ENCODE measurements around the gene FSTL5. TPM values are rescaled to one million over a fixed set of nuclear protein-coding genes. Genes with fewer than 3 reads are reported as not detected.

FSTL5 gene
- total RNA-seq, 4 donors from 2014 or later = not detected

- no peak for DNase-seq
- intact Hi-C loops (cut with DNase I) = no loop called here
- Histone ChIP-seq H3K27me3 (no peaks in the 10 kb centered on the region), H3K4me1 (no peaks in the 10 kb centered on the region), H3K27ac (no peak overlapping the region), H3K36me3 (no peaks in the 10 kb centered on the region), H3K9me3 (no peaks in the 10 kb centered on the region), H3K4me3 (no peak overlapping the region)
- TF ChIP-seq POLR2A (IDR thresholded peaks at IDR 0.05) = no peak
- TF ChIP-seq, protein P1, sequence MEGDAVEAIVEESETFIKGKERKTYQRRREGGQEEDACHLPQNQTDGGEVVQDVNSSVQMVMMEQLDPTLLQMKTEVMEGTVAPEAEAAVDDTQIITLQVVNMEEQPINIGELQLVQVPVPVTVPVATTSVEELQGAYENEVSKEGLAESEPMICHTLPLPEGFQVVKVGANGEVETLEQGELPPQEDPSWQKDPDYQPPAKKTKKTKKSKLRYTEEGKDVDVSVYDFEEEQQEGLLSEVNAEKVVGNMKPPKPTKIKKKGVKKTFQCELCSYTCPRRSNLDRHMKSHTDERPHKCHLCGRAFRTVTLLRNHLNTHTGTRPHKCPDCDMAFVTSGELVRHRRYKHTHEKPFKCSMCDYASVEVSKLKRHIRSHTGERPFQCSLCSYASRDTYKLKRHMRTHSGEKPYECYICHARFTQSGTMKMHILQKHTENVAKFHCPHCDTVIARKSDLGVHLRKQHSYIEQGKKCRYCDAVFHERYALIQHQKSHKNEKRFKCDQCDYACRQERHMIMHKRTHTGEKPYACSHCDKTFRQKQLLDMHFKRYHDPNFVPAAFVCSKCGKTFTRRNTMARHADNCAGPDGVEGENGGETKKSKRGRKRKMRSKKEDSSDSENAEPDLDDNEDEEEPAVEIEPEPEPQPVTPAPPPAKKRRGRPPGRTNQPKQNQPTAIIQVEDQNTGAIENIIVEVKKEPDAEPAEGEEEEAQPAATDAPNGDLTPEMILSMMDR (IDR thresholded peaks at IDR 0.05) = no peak
- 82 to 91% methylated on average over 2 of the region's 2 CpGs for WGBS, 2 donors
Observed at GRCh38 chr4:161359491-161359890, 804.3 kb downstream of the FSTL5 start.

- no peaks in the 10 kb centered on the region for H3K27me3 ChIP-seq
- H3K4me1 ChIP-seq = no peaks in the 10 kb centered on the region
- no peak overlapping the region for H3K4me3 ChIP-seq
- DNase-seq = no peak
- no peaks in the 10 kb centered on the region for H3K9me3 ChIP-seq
- intact Hi-C loops (cut with DNase I) = no loop called here
- no peak overlapping the region for H3K27ac ChIP-seq
- WGBS, 2 donors = 23 to 38% methylated on average over 3 of the region's 3 CpGs
- no peaks in the 10 kb centered on the region for H3K36me3 ChIP-seq
- no peak for TF ChIP-seq POLR2A (IDR thresholded peaks at IDR 0.05)
- TF ChIP-seq, protein P1 (IDR thresholded peaks at IDR 0.05) = no peak
Observed at GRCh38 chr4:161356351-161356750, 807.4 kb downstream of the FSTL5 start.

DNA sequence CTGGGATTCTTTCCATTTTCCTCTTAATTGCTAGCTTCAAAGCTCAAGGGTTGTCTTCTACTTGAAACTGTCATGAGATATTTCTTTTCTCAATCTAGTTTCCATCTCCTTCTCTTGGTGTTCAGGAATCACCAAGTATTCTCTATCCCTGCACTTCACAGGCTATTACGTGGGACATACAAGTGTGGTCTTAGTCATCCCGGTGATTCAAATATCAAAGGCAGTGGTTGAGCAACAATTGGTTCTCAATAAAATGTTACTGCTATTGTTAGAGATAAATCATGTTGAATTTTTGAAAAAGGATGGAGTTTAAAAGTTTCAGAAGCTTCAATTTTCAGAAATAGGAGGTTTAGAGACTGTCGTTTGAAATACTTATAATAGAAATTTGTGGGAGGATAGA, 812.9 kb downstream of the FSTL5 start:
- H3K27ac ChIP-seq = no peak overlapping the region
- DNase-seq = no peak
- H3K4me3 ChIP-seq = no peak overlapping the region
- H3K36me3 ChIP-seq = no peaks in the 10 kb centered on the region
- no peaks in the 10 kb centered on the region for H3K27me3 ChIP-seq
- H3K9me3 ChIP-seq = no peaks in the 10 kb centered on the region
- TF ChIP-seq, protein P1 (IDR thresholded peaks at IDR 0.05) = no peak
- TF ChIP-seq POLR2A (IDR thresholded peaks at IDR 0.05) = no peak
- WGBS, 2 donors = 59 to 75% methylated on average over 3 of the region's 3 CpGs
- no peaks in the 10 kb centered on the region for H3K4me1 ChIP-seq
- intact Hi-C loops (cut with DNase I) = no loop called here

DNA sequence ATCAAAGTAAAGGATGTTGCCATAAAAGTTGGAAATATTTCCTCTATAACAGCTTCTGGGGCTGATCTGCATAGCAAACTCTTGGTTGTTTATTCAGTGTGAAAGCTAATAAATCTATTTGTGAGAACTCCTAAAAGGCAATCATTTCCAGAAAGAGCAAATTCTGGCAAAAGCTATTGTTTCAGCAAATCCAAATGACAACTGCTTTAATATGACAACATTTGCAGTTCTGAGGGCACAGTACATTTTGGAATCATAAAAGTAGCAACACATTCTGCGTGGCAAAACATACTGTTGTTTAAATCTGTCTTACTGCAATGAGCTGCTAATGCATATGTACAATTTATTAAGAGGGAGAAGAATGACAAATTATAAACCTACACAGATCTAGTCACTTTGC, 818.1 kb downstream of the FSTL5 start:
- Histone ChIP-seq H3K9me3 (no peaks in the 10 kb centered on the region), H3K36me3 (no peaks in the 10 kb centered on the region), H3K27ac (no peak overlapping the region), H3K27me3 (no peaks in the 10 kb centered on the region), H3K4me3 (no peak overlapping the region), H3K4me1 (no peaks in the 10 kb centered on the region)
- no peak for DNase-seq
- TF ChIP-seq, protein P1 (IDR thresholded peaks at IDR 0.05) = no peak
- TF ChIP-seq POLR2A (IDR thresholded peaks at IDR 0.05) = no peak
- 36 to 45% methylated on average over 1 of the region's 1 CpG for WGBS, 2 donors
- intact Hi-C loops (cut with DNase I) = no loop called here

- intact Hi-C loops (cut with DNase I) = no loop called here
- H3K27ac ChIP-seq = no peak overlapping the region
- H3K36me3 ChIP-seq = no peaks in the 10 kb centered on the region
- TF ChIP-seq, protein P1 (IDR thresholded peaks at IDR 0.05) = no peak
- TF ChIP-seq POLR2A (IDR thresholded peaks at IDR 0.05) = no peak
- H3K9me3 ChIP-seq = no peaks in the 10 kb centered on the region
- no peak overlapping the region for H3K4me3 ChIP-seq
- no peaks in the 10 kb centered on the region for H3K4me1 ChIP-seq
- DNase-seq = no peak
- no peaks in the 10 kb centered on the region for H3K27me3 ChIP-seq
- 60 to 69% methylated on average over 2 of the region's 2 CpGs for WGBS, 2 donors
Observed at GRCh38 chr4:161343569-161343950, 820.2 kb downstream of the FSTL5 start.

All from esophagus squamous epithelium (tissue), 5 donors.